AG09319 (cell line): Measurements from ENCODE around the gene MEF2C.

ENCODE experiments used
- DNase-seq: peaks from one replicate; pipeline ENCODE4 v3.0.0-alpha.2; 2010; ENCODE audit warnings: low read depth; ENCODE audit errors: extremely low read depth
- CTCF ChIP-seq: IDR thresholded peaks from 2 replicates; pipeline ENCODE4 v1.5.1; 2011; ENCODE audit warnings: low read depth, mild to moderate bottlenecking, inconsistent platforms, low read length, moderate library complexity

Gene MEF2C

GRCh38 chr5:88787856-88788255 is 95.1 kb downstream of the MEF2C start:
- DNase-seq: no peak
- TF ChIP-seq CTCF: no peak

GRCh38 chr5:88786789-88787188 is 96.2 kb downstream of the MEF2C start:
- TF ChIP-seq CTCF: no peak
- no peak for DNase-seq

GRCh38 chr5:88785746-88786565 is 97.0 kb downstream of the MEF2C start:
- peak; percentile 68 for DNase-seq
- TF ChIP-seq CTCF: no peak

GRCh38 chr5:88782571-88782970 is 100.4 kb downstream of the MEF2C start:
- no peak for TF ChIP-seq CTCF
- no peak for DNase-seq

- TF ChIP-seq CTCF: no peak
- no peak for DNase-seq
Measured at GRCh38 chr5:88780736-88781135, 102.2 kb downstream of the MEF2C start.

GRCh38 chr5:88778736-88779135 is 104.2 kb downstream of the MEF2C start:
- no peak for TF ChIP-seq CTCF
- no peak for DNase-seq

- TF ChIP-seq CTCF: no peak
- no peak for DNase-seq
Measured at GRCh38 chr5:88776692-88777091, 106.3 kb downstream of the MEF2C start.
